ENCODE results near the gene HKDC1.
"Not testable (repeated sequence)": the region's sequence is repeated elsewhere in the genome, so short reads cannot be mapped to it uniquely, and the experiment has no call there.

The HKDC1 gene, protein sequence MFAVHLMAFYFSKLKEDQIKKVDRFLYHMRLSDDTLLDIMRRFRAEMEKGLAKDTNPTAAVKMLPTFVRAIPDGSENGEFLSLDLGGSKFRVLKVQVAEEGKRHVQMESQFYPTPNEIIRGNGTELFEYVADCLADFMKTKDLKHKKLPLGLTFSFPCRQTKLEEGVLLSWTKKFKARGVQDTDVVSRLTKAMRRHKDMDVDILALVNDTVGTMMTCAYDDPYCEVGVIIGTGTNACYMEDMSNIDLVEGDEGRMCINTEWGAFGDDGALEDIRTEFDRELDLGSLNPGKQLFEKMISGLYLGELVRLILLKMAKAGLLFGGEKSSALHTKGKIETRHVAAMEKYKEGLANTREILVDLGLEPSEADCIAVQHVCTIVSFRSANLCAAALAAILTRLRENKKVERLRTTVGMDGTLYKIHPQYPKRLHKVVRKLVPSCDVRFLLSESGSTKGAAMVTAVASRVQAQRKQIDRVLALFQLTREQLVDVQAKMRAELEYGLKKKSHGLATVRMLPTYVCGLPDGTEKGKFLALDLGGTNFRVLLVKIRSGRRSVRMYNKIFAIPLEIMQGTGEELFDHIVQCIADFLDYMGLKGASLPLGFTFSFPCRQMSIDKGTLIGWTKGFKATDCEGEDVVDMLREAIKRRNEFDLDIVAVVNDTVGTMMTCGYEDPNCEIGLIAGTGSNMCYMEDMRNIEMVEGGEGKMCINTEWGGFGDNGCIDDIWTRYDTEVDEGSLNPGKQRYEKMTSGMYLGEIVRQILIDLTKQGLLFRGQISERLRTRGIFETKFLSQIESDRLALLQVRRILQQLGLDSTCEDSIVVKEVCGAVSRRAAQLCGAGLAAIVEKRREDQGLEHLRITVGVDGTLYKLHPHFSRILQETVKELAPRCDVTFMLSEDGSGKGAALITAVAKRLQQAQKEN

DNA sequence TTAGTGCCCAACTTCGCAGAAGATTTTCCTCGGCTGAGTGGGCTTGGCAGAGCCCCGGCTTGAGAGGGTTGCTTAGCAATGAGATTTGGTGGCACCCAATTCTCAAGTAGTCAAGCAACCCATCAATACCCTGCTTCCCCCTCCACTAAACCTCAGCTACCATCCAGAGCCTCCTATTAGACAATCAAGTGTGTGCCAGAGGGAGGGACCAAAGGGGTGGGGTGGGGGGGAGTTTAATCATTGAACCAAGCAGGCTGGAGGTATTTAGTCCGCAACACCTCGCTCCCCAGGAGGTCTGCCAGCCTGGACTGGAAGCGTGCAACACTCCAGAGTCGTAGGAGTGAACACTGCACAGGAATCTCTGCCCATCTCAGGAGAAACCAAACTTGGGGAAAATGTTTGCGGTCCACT lies at the start of gene HKDC1:
Gene HKDC1, plus strand, starts transcription at position 292 of the 411 bp plus-strand sequence. Its CDS starts 104 bp downstream, at position 396.
- no peak for DNase-seq (ENCODE audit: low read depth)

DNA sequence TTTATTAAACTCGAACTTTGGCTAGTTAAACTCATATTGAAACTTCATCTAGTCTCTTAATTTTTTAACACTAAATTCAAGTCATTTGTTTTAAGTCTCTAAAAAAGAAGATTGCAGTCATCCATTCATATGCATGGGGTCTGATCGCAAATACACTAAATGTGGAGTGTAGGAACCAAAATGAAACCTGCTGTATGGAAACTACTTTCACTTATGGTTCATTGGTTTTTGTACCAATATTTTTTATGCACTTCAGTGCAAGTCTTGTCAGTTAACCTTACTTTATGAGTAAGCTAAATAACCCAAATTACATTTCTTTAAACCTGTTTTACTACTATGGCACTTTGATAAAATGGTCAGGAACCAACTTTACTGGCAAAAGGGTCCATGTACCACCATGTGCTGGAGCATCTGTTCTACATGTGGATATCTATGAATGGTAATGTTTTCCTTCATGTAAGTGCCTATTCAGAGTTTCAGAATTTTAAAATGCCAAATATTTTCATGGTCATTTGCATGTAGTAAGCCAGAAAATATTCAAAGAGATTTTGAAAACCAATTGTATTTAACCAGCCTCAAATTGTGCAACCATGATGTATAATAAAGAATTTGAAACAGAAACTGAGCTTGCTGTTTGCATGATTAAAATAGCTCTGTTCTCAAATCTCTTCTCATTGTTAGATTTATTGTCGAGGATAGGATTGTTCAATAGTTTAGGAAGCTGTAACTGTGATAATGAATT lies 47.7 kb upstream of the HKDC1 start:
- no peak for DNase-seq (ENCODE audit: low read depth)

DNA sequence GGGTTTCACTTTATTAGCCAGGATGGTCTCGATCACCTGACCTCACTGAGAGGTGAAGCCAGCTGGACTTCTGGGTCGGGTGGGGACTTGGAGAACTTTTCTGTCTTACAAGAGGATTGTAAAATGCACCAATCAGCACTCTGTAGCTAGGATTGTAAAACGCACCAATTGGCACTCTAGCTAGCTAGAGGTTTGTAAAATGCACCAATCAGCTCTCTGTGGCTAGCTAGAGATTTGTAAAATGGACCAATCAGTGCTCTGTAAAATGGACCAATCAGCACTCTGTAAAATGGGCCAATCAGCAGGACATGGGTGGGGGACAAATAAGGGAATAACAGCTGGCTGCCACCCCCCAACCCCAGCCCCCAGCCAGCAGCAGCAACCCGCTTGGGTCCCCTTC lies 44.8 kb upstream of the HKDC1 start:
- DNase-seq (ENCODE audit: low read depth): not testable (repeated sequence)

DNA sequence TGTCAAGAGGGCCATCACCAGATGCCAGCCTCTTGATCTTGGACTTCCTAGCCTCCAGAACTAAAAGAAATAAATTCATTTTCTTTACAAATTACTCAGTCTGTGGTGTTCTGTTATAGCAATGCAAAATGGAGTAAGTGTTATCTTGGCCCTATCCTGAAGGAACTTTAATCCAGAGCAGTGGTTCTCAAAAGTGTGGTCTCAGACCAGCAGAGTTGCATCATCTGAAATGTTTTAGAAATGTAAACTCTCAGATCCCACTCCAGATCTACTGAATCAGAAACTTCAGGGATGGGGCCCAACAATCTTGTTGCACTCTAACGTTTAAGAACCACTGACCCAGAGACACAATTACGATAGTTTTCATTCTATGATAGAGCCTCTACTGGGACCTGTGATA lies 43.3 kb upstream of the HKDC1 start:
- DNase-seq (ENCODE audit: low read depth): no peak

DNA sequence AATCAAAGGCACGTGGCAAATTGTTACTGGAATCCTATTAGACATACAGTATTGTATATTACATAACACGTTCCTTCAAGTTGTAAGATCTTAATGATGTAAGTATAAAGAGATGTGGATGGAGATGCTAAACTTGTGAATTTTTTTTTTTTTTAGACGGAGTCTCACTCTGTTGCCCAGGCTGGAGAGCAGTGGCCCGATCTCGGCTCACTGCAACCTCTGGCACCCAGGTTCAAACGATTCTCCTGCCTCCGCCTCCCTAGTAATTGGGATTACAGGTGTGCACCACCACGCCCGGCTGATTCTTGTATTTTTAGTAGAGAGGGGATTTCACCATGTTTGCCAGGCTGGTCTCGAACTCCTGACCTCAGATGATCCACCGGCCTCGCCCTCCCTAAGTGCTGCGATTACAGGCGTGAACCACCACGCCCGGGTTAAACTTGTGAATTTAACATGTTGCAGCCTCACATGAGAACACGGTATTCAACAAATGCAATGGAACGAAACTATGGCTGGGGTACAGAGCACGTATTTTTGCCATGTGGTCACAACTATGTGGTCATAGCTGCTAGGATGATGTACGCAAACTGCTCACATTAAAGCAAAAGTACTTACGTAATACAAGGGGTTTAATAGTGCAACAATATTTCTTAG lies 40.9 kb upstream of the HKDC1 start:
- DNase-seq (ENCODE audit: low read depth): no peak

DNA sequence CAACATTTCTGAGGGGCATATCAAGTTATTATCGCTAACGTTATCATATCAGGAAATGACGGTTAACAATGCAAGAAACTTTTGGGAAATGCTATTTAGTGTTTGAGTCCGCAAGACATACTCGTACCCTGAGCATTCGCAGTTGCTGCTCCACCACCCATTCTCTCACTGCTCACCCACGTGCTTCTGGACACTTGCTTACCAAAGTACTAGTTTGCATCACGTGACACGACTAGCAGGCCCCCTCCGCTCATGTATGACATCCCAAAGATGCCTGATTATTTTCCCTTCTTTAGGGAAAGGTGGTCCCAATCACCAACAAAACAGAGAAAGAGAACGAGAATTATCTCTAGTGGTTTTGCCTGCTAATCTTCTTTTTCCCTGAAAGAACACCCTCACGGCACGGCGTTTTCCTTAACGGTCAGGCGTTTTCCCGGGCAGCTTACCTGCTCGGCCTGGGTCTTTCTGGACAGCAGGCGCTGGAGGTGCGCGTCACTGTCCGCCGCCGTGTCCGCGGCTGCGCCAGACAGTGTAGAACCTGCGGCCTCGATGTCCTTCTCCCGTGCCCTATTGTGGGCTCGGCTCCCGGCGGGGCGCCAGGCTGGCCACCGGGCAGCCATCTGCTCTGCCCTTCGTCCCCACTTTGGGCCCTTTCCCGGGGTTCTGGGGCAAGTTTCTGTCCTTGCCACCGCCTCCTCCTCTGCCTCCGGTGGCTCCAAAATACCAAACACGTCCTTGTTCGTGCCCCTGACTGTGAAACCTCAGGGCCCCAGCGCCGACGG lies 40.2 kb upstream of the HKDC1 start, which contains the start of gene SUPV3L1:
Gene SUPV3L1, plus strand, starts transcription at position 492 of the 782 bp plus-strand sequence. Its CDS starts 58 bp downstream, at position 550.
- DNase-seq (ENCODE audit: low read depth): peak; percentile 79

DNA sequence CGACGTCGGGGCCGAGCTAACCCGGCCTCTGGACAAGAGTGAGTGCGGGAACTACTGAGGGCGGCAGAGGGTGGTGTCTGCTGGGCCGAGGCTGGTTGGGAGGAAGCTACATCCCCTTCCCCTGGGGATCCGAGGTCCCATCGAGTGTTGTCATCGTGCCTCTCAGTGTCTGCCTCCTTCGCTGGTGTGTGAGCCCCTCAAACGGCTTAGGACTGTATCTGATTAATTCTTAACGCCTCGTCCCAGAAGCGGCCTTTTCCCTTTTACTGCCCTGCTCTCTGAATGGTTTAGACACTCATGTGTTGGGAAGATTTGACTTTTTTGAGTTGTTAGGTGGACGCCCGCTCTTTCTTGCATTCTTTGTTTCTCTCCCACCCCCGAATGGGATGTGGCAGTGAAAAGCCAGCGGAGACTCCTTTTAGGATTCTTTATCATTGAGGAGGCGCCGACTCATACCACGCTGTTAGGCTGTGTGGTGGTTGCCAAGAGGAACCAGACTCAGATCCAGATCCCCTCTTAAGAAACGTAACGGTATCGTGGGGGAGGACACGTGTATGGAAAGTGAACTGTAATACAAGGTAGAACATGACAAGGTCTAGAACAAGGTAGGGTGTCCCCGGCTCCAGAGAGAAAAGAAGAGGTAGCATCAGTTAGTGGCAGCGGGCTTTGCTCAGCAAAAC lies 39.5 kb upstream of the HKDC1 start:
- no peak for DNase-seq (ENCODE audit: low read depth)

DNA sequence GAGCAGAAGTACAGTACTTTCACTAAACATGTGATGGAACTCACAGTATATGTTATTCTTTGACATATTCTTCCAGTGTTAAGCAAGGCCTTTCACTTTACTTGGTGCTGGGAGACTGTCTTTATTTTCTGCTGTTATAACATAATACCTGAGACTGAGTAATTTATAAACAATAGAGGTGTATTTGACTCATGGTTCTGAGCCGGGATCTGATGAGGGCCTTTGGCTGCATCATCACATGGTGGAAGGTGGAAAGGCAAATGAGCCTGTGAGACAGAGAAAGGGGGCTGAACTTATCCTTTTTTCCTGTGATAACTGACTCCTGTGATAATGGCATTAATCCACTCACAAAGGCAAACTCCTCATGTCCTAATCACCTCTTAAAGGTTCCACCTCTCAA lies 38.7 kb upstream of the HKDC1 start:
- no peak for DNase-seq (ENCODE audit: low read depth)

DNA sequence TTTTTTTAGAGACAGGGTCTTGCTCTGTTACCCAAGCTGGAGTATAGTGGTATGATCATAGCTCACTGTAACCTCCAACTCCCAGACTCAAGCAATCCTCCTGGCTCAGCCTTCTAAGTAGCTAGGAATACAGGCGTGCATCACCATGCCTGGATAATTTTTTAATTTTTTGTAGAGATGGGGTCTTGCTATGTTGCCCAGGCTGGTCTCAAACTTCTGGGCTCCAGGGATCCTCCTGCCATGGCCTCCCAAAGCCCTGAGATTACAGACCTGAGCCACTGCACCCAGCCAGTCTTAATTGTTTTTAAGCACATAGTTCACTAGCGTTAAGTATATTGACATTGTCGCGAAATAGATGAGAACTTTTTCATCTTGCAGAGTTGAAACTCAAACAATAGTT lies 38.1 kb upstream of the HKDC1 start:
- no peak for DNase-seq (ENCODE audit: low read depth)

DNA sequence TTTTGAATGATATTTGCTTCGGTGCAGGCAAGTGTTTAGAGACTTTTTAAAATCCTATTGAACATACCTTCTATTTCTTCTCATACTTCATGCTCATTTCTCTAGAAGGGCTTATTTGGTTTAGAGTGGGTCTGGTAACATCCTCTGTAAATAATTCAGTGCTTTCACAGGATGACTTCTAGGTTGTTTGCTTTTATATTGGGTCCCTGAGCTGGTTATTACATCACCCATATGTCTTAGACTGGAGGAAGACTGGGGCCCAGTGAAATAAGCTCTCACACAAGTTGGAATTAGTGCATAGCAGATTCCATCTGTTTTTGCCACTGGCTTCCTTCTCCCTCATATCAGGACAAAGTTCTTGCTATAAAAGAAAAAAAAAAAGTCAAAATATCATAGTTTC lies 33.6 kb upstream of the HKDC1 start:
- DNase-seq (ENCODE audit: low read depth): no peak

DNA sequence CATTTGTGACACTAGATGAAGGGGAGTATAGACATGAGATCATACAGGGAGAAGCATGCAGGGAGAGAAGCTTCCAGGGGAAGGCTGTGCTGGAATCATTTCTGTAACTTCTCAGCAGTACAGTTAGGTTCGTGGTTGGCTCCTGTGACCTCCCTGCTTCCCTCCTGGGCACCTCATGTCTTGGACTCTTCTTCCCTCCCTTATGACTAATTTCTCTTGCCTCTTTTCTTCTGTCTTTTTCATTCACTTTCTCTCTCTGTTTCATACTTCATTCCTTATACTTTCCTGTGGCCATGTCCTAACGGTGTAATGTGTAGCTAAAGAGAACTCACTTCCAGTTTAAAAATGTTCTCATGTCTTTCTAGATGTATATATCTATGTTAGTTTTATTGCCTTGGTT lies 19.1 kb upstream of the HKDC1 start:
- DNase-seq (ENCODE audit: low read depth): no peak

DNA sequence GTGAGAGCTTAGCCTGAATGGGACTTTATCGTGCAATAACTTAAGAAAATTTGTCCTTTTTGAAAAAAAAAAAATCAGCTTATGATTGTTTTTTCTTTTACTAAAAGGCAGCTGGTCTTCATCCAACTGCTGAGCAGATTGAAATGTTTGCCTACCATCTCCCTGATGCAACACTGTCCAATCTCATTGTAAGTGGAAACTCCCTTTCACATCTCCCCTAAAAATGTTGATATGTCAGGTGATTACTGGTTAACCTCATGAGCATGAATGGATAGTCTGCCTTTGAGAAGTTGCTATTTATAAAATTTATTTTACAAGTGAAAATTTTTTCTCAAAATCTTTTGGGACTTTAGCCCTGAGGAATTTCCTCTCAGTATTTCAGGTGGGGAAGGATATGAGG lies 17.8 kb upstream of the HKDC1 start:
- DNase-seq (ENCODE audit: low read depth): no peak

DNA sequence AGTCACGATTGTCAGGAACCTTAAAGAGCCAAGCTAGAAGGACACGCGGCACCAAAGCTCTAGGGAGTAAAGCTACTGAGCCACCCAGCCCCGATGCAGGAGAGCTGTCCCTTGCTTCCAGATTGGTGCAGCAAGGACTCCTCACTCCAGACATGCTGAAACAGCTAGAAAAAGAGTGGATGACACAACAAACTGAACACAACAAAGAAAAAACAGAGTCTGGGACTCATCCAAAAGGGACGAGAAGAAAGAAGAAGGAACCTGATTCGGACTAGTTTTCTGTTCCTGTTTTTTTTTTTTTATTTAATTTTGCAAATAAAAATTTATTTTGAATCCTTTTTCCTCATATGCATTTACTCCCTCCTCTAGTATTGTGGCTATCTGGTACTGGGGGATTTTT lies 11.4 kb upstream of the HKDC1 start:
- DNase-seq (ENCODE audit: low read depth): no peak

DNA sequence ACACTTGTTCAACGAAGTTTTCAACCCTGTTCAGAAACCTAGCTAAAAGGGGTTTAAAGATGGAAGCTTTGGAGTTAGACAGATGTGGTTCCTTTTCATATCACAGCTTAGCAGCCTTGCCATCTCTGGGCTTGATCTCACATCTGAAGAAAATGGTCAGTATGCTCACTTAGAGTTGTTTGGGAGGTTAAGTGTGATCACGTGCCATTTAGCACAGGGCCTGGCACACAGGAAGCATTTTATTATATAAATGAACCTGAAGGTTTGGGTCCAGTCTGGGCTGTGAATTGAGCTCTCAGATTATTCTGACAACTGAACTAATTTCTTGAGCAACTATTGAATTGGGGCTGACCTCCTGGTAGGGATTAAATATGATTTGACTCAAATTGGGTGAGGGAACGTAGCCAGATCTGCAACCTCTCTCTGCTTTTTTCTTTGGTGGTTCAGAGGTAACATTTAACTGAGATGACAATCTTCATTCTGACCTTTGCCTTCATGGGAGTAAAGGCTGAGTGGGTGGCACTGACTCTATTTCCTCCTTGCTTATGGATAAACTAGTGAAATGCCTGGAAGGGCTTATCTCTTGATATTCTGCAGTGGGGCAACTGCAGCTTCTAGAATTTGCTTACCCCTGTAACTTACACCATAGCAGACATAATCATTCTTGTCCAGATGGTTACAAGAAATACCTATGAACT lies 10.2 kb upstream of the HKDC1 start:
- DNase-seq (ENCODE audit: low read depth): no peak

DNA sequence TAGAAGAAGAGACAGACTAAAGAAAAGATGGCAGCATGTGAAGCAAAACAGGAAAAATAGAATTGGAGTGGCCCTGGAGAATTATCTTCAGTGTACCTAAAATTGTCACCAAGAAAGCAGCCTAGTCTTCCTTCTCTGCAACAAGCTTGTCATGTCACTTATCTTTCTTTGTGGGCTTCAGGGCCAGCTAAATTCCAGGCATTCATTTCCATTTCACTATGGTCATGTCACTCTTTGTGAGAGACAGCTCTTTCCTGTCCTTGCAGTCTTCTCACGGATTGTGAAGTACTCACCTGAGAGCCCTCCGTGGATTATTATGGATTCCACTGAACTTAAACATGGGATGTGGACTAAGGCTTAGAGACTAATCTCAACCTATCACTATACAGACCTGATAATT lies 9.0 kb upstream of the HKDC1 start:
- no peak for DNase-seq (ENCODE audit: low read depth)

DNA sequence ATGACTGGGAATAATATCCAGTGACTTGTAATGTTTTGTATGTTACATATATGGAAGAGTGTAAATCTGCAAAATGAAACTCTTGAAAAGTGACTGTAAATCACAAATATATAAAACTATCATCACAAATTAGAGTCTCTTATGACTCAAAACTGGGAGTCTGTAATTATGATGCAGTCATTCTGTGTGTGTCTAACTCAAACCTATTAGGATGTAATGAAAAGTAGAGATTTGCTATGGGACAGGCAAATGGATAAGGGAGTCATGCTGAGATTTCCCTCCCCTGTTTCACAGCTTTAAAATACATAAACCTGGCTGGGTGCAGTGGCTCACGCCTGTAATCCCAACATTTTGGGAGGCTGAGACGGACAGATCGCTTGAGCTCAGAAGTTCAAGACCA lies 8.6 kb upstream of the HKDC1 start:
- no peak for DNase-seq (ENCODE audit: low read depth)

DNA sequence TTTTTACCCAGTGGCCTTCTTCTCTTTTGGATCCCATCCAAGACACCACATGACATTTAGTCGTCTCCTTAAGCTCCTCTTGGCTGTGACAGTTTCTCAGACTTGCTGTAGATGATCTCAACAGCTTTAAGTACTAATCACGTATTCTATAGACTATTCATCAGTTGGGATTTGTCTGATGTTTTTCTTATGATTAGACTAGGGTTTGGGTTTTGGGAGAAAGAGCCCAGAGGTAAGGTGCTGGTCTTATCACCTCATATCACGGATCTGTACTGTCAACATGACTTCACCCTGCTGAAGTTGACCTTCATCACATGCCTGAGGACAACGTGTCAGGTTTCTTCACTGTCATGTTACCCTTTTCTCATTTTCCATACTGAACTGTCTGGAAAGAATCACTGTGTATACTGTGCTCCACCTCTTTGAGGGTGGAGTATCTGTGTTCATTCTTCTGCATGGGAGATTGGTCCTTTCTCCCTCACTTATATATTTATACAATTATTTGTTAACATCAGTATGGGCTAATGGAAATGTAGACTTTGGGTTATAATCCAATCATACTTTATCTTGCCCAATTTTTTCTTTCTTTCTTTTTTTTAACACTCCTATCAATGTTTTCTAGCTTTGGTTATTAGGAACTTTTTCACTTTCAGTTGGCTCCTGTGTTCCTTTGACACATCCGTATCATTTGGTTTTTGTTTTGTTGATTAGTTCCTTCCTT lies 6.4 kb upstream of the HKDC1 start:
- DNase-seq (ENCODE audit: low read depth): no peak

DNA sequence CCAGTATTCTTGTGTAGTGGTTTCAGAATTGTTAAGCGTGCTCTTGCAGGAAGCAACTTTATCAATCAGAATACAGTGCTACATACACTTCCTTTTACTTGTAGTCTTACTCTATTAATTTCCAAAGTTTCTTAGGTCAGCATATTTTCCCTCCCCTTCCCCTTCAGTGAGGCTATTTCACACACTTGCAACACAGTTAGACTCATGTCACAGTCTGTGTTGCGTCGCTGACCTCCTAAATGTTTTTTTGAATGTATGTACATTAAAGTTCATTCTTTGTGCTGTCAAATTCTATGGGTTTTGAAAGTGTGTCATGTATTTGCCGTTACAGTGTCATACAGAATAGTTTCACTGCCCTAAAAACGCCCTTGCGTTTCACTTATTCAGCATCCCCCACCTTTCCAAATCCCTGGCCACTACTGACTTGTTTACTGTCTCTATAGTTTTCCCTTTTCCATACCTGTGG lies 5.4 kb upstream of the HKDC1 start:
- no peak for DNase-seq (ENCODE audit: low read depth)

Measured in HS-27A (cell line).